ENCODE data around the gene SLC51A.
A peak's percentile ranks its signal among the peaks of the same experiment; 100 is the strongest.
"Not testable (repeated sequence)": the region's sequence is repeated elsewhere in the genome, so short reads cannot be mapped to it uniquely, and the experiment has no call there.

SLC51A gene

GRCh38 chr3:196193736-196194541 lies 22.4 kb upstream of the SLC51A start:
- H3K9ac ChIP-seq (ENCODE audit: low read length in 2 of 2) = no peak overlapping the region
- H3K27ac ChIP-seq (ENCODE audit: low read length) = no peak overlapping the region

GRCh38 chr3:196194542-196194915 lies 21.8 kb upstream of the SLC51A start:
- peaks cover 6% of the 10 kb centered on the region for H3K4me1 ChIP-seq (ENCODE audit: control insufficient read depth, insufficient read depth, low read length)
- no peaks in the 10 kb centered on the region for H3K9me3 ChIP-seq (ENCODE audit: control insufficient read depth in 2 of 2, low read length in 2 of 2)
- H3K9ac ChIP-seq (ENCODE audit: low read length in 2 of 2) = no peak overlapping the region
- no peak overlapping the region for H3K4me3 ChIP-seq (ENCODE audit: low read length in 2 of 2)
- H3K27me3 ChIP-seq (ENCODE audit: control insufficient read depth in 1 of 2, insufficient read depth in 2 of 2, low read length in 2 of 2) = no peaks in the 10 kb centered on the region
- no peak overlapping the region for H3K27ac ChIP-seq (ENCODE audit: low read length)
- no peaks in the 10 kb centered on the region for H3K36me3 ChIP-seq (ENCODE audit: control insufficient read depth in 2 of 2, insufficient read depth in 2 of 2, low read length in 2 of 2)

More at GRCh38 chr3:196193736-196194541, 22.4 kb upstream of the SLC51A start:
- no peaks in the 10 kb centered on the region for H3K27me3 ChIP-seq (ENCODE audit: control insufficient read depth in 1 of 2, insufficient read depth in 2 of 2, low read length in 2 of 2)
- no peak overlapping the region for H3K4me3 ChIP-seq (ENCODE audit: low read length in 2 of 2)
- H3K4me1 ChIP-seq (ENCODE audit: control insufficient read depth, insufficient read depth, low read length) = peaks cover 6% of the 10 kb centered on the region
- no peaks in the 10 kb centered on the region for H3K36me3 ChIP-seq (ENCODE audit: control insufficient read depth in 2 of 2, insufficient read depth in 2 of 2, low read length in 2 of 2)
- no peaks in the 10 kb centered on the region for H3K9me3 ChIP-seq (ENCODE audit: control insufficient read depth in 2 of 2, low read length in 2 of 2)

GRCh38 chr3:196195664-196196265 lies 20.6 kb upstream of the SLC51A start:
- H3K27me3 ChIP-seq (ENCODE audit: control insufficient read depth in 1 of 2, insufficient read depth in 2 of 2, low read length in 2 of 2) = no peaks in the 10 kb centered on the region

GRCh38 chr3:196197524-196197923 lies 18.8 kb upstream of the SLC51A start:
- Histone ChIP-seq H3K9me3 (ENCODE audit: control insufficient read depth in 2 of 2, low read length in 2 of 2) (no peaks in the 10 kb centered on the region), H3K27ac (ENCODE audit: low read length) (no peak overlapping the region), H3K9ac (ENCODE audit: low read length in 2 of 2) (no peak overlapping the region), H3K4me1 (ENCODE audit: control insufficient read depth, insufficient read depth, low read length) (peaks cover 9% of the 10 kb centered on the region), H3K36me3 (ENCODE audit: control insufficient read depth in 2 of 2, insufficient read depth in 2 of 2, low read length in 2 of 2) (no peaks in the 10 kb centered on the region), H3K27me3 (ENCODE audit: control insufficient read depth in 1 of 2, insufficient read depth in 2 of 2, low read length in 2 of 2) (no peaks in the 10 kb centered on the region), H3K4me3 (ENCODE audit: low read length in 2 of 2) (no peak overlapping the region)

More at GRCh38 chr3:196195664-196196265, 20.6 kb upstream of the SLC51A start:
- H3K27ac ChIP-seq (ENCODE audit: low read length) = no peak overlapping the region
- no peak overlapping the region for H3K4me3 ChIP-seq (ENCODE audit: low read length in 2 of 2)
- no peaks in the 10 kb centered on the region for H3K36me3 ChIP-seq (ENCODE audit: control insufficient read depth in 2 of 2, insufficient read depth in 2 of 2, low read length in 2 of 2)
- no peak overlapping the region for H3K9ac ChIP-seq (ENCODE audit: low read length in 2 of 2)
- H3K9me3 ChIP-seq (ENCODE audit: control insufficient read depth in 2 of 2, low read length in 2 of 2) = no peaks in the 10 kb centered on the region
- H3K4me1 ChIP-seq (ENCODE audit: control insufficient read depth, insufficient read depth, low read length) = peaks cover 6% of the 10 kb centered on the region

GRCh38 chr3:196198081-196198675 lies 18.2 kb upstream of the SLC51A start:
- no peak overlapping the region for H3K27ac ChIP-seq (ENCODE audit: low read length)
- H3K4me1 ChIP-seq (ENCODE audit: control insufficient read depth, insufficient read depth, low read length) = peaks cover 13% of the 10 kb centered on the region
- H3K27me3 ChIP-seq (ENCODE audit: control insufficient read depth in 1 of 2, insufficient read depth in 2 of 2, low read length in 2 of 2) = no peaks in the 10 kb centered on the region
- H3K9me3 ChIP-seq (ENCODE audit: control insufficient read depth in 2 of 2, low read length in 2 of 2) = no peaks in the 10 kb centered on the region
- H3K36me3 ChIP-seq (ENCODE audit: control insufficient read depth in 2 of 2, insufficient read depth in 2 of 2, low read length in 2 of 2) = no peaks in the 10 kb centered on the region
- no peak overlapping the region for H3K4me3 ChIP-seq (ENCODE audit: low read length in 2 of 2)
- H3K9ac ChIP-seq (ENCODE audit: low read length in 2 of 2) = no peak overlapping the region

GRCh38 chr3:196198771-196199753 lies 17.3 kb upstream of the SLC51A start:
- Histone ChIP-seq H3K27me3 (ENCODE audit: control insufficient read depth in 1 of 2, insufficient read depth in 2 of 2, low read length in 2 of 2) (no peaks in the 10 kb centered on the region), H3K36me3 (ENCODE audit: control insufficient read depth in 2 of 2, insufficient read depth in 2 of 2, low read length in 2 of 2) (no peaks in the 10 kb centered on the region), H3K4me3 (ENCODE audit: low read length in 2 of 2) (no peak overlapping the region), H3K4me1 (ENCODE audit: control insufficient read depth, insufficient read depth, low read length) (peaks cover 7% of the 10 kb centered on the region), H3K27ac (ENCODE audit: low read length) (no peak overlapping the region), H3K9ac (ENCODE audit: low read length in 2 of 2) (no peak overlapping the region), H3K9me3 (ENCODE audit: control insufficient read depth in 2 of 2, low read length in 2 of 2) (no peaks in the 10 kb centered on the region)

- Histone ChIP-seq H3K9me3 (ENCODE audit: control insufficient read depth in 2 of 2, low read length in 2 of 2) (no peaks in the 10 kb centered on the region), H3K27ac (ENCODE audit: low read length) (peak overlapping the region; percentile 55), H3K36me3 (ENCODE audit: control insufficient read depth in 2 of 2, insufficient read depth in 2 of 2, low read length in 2 of 2) (no peaks in the 10 kb centered on the region), H3K27me3 (ENCODE audit: control insufficient read depth in 1 of 2, insufficient read depth in 2 of 2, low read length in 2 of 2) (peaks cover 0 to 2% of the 10 kb centered on the region in 2 donors), H3K4me1 (ENCODE audit: control insufficient read depth, insufficient read depth, low read length) (peaks cover 9% of the 10 kb centered on the region), H3K4me3 (ENCODE audit: low read length in 2 of 2) (peak overlapping the region in 1 of 2 donors; percentile 29), H3K9ac (ENCODE audit: low read length in 2 of 2) (no peak overlapping the region)
Observed at GRCh38 chr3:196202516-196202970, 13.8 kb upstream of the SLC51A start.

GRCh38 chr3:196203846-196204245 lies 12.5 kb upstream of the SLC51A start:
- Histone ChIP-seq H3K27me3 (ENCODE audit: control insufficient read depth in 1 of 2, insufficient read depth in 2 of 2, low read length in 2 of 2) (peaks cover 0 to 2% of the 10 kb centered on the region in 2 donors), H3K27ac (ENCODE audit: low read length) (no peak overlapping the region), H3K9me3 (ENCODE audit: control insufficient read depth in 2 of 2, low read length in 2 of 2) (no peaks in the 10 kb centered on the region), H3K4me1 (ENCODE audit: control insufficient read depth, insufficient read depth, low read length) (peaks cover 9% of the 10 kb centered on the region), H3K9ac (ENCODE audit: low read length in 2 of 2) (no peak overlapping the region), H3K36me3 (ENCODE audit: control insufficient read depth in 2 of 2, insufficient read depth in 2 of 2, low read length in 2 of 2) (no peaks in the 10 kb centered on the region), H3K4me3 (ENCODE audit: low read length in 2 of 2) (no peak overlapping the region)

- not testable (repeated sequence) for H3K27ac ChIP-seq (ENCODE audit: low read length); H3K27me3 ChIP-seq (ENCODE audit: control insufficient read depth in 1 of 2, insufficient read depth in 2 of 2, low read length in 2 of 2); H3K4me3 ChIP-seq (ENCODE audit: low read length in 2 of 2); H3K4me1 ChIP-seq (ENCODE audit: control insufficient read depth, insufficient read depth, low read length); H3K36me3 ChIP-seq (ENCODE audit: control insufficient read depth in 2 of 2, insufficient read depth in 2 of 2, low read length in 2 of 2); H3K9ac ChIP-seq (ENCODE audit: low read length in 2 of 2); H3K9me3 ChIP-seq (ENCODE audit: control insufficient read depth in 2 of 2, low read length in 2 of 2)
Observed at GRCh38 chr3:196205442-196206205, 10.7 kb upstream of the SLC51A start.
